A673 (cell line): ENCODE measurements around the gene LILRA2. TPM values are rescaled to one million over a fixed set of nuclear protein-coding genes. Genes with fewer than 3 reads are reported as not detected.
"Not testable (repeated sequence)": the region's sequence is repeated elsewhere in the genome, so short reads cannot be mapped to it uniquely, and the experiment has no call there.

Experiments used
- BruUV-seq: library from RNA; stranded (reverse); fragments of 400-500 nt; replicated peaks from 2 replicates; lab custom pipeline; 2021; lab: Mats Ljungman, UMichigan
- CTCF ChIA-PET: fragments of 300-600 bp; sonication (Branson Sonifier 250); formaldehyde crosslinking; loops from one replicate; lab custom pipeline; 2022; ENCODE audit warnings: antibody characterized with exemption; lab: Charles Lee
- POLR2A ChIA-PET: fragments of 300-600 bp; sonication (Branson Sonifier 250); formaldehyde crosslinking; loops from one replicate; lab custom pipeline; 2022; ENCODE audit warnings: antibody characterized with exemption; ENCODE audit not compliant: low non-redundant PET; lab: Charles Lee
- DNase-seq: peaks from one replicate; pipeline ENCODE4 v3.0.0-alpha.2; 2015; ENCODE audit warnings: low spot score
- H3K27ac ChIP-seq: fragments of 200-600 bp; sonication (generic); 2 replicates; pipeline ENCODE4 v1.5.1; 2016; ENCODE audit warnings: mixed run types, low read depth, mild to moderate bottlenecking, mixed read lengths, antibody characterized with exemption, low read length; ENCODE audit not compliant: poor library complexity, severe bottlenecking
- H3K27me3 ChIP-seq: fragments of 200-600 bp; sonication (generic); replicated peaks from 2 replicates; pipeline ENCODE4 v1.6.1; 2017; ENCODE audit warnings: mixed run types, low read depth, mild to moderate bottlenecking, mixed read lengths, antibody characterized with exemption, low read length; ENCODE audit not compliant: insufficient read depth, poor library complexity
- H3K36me3 ChIP-seq: fragments of 200-600 bp; sonication (generic); 2 replicates; pipeline ENCODE4 v1.6.1; 2016; ENCODE audit warnings: mixed run types, mild to moderate bottlenecking, mixed read lengths, antibody characterized with exemption, low read length; ENCODE audit not compliant: insufficient read depth, poor library complexity, severe bottlenecking
- H3K4me1 ChIP-seq: fragments of 200-600 bp; sonication (generic); 2 replicates; pipeline ENCODE4 v1.6.1; 2017; ENCODE audit warnings: mixed run types, mild to moderate bottlenecking, mixed read lengths, antibody characterized with exemption, low read length; ENCODE audit not compliant: insufficient read depth, poor library complexity, severe bottlenecking
- H3K4me3 ChIP-seq: fragments of 200-600 bp; sonication (generic); 2 replicates; pipeline ENCODE4 v1.5.1; 2016; ENCODE audit warnings: low read depth, mixed run types, mild to moderate bottlenecking, mixed read lengths, low read length; ENCODE audit not compliant: poor library complexity, severe bottlenecking
- H3K9me3 ChIP-seq: fragments of 200-600 bp; sonication (generic); 2 replicates; pipeline ENCODE4 v1.6.1; 2016; ENCODE audit warnings: mixed run types, low read depth, mild to moderate bottlenecking, mixed read lengths, antibody characterized with exemption, low read length; ENCODE audit not compliant: poor library complexity, severe bottlenecking
- EZH2 ChIP-seq: fragments of 200-600 bp; sonication (generic); IDR thresholded peaks from 2 replicates; pipeline ENCODE4 v1.6.1; 2017; ENCODE audit warnings: borderline replicate concordance, low read depth, mild to moderate bottlenecking, mixed read lengths, antibody characterized with exemption, low read length; ENCODE audit not compliant: poor library complexity, severe bottlenecking
- intact Hi-C: fragments of 100-400 bp; cut with micrococcal nuclease; formaldehyde crosslinking; loops from one replicate; pipeline ENCODE4 v1.10.0; 2022; ENCODE audit not compliant: unreplicated experiment
- total RNA-seq: library from RNA; stranded (reverse); gene quantifications from 2 replicates; pipeline ENCODE4 v1.2.3, GENCODE V29; 2021
- TF ChIP-seq, protein P1 (sequence below): fragments of 300-800, 200-600 bp; sonication (generic); conservative IDR thresholded peaks from 2 replicates; pipeline ENCODE4 v1.5.1; 2017; ENCODE audit warnings: low read depth, mild to moderate bottlenecking, antibody characterized with exemption, low read length, moderate library complexity, mixed read lengths

The LILRA2 gene
- total RNA-seq, 1 experiment from 2014 or later: not detected

- intact Hi-C loops: loop anchor here (5.0 kb wide), 1 partner anchor 279 kb away; no protein-coding TSS in a partner anchor
- Histone ChIP-seq H3K4me3 (no peak overlapping the region), H3K36me3 (no peaks in the 10 kb centered on the region), H3K27ac (no peak overlapping the region), H3K27me3 (peaks cover 10% of the 10 kb centered on the region), H3K4me1 (no peaks in the 10 kb centered on the region), H3K9me3 (no peaks in the 10 kb centered on the region)
- TF ChIP-seq EZH2: no peak
- TF ChIP-seq, protein P1, sequence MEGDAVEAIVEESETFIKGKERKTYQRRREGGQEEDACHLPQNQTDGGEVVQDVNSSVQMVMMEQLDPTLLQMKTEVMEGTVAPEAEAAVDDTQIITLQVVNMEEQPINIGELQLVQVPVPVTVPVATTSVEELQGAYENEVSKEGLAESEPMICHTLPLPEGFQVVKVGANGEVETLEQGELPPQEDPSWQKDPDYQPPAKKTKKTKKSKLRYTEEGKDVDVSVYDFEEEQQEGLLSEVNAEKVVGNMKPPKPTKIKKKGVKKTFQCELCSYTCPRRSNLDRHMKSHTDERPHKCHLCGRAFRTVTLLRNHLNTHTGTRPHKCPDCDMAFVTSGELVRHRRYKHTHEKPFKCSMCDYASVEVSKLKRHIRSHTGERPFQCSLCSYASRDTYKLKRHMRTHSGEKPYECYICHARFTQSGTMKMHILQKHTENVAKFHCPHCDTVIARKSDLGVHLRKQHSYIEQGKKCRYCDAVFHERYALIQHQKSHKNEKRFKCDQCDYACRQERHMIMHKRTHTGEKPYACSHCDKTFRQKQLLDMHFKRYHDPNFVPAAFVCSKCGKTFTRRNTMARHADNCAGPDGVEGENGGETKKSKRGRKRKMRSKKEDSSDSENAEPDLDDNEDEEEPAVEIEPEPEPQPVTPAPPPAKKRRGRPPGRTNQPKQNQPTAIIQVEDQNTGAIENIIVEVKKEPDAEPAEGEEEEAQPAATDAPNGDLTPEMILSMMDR: no peak
- ChIA-PET CTCF (no interaction called here), POLR2A (no interaction called here)
- no peak for DNase-seq
- BruUV-seq: no TSS peak
Observed at GRCh38 chr19:54576411-54576976, 2.9 kb downstream of the LILRA2 start.

GRCh38 chr19:54577334-54577733 is 3.7 kb downstream of the LILRA2 start:
- ChIA-PET CTCF (no interaction called here), POLR2A (no interaction called here)
- no peak for DNase-seq
- Histone ChIP-seq H3K9me3 (no peaks in the 10 kb centered on the region), H3K36me3 (no peaks in the 10 kb centered on the region), H3K27me3 (peaks cover 10% of the 10 kb centered on the region), H3K4me1 (no peaks in the 10 kb centered on the region), H3K4me3 (no peak overlapping the region), H3K27ac (no peak overlapping the region)
- BruUV-seq: no TSS peak
- intact Hi-C loops: loop anchor here (5.0 kb wide), 1 partner anchor 280 kb away; no protein-coding TSS in a partner anchor
- no peak for TF ChIP-seq EZH2
- TF ChIP-seq, protein P1: no peak

DNA sequence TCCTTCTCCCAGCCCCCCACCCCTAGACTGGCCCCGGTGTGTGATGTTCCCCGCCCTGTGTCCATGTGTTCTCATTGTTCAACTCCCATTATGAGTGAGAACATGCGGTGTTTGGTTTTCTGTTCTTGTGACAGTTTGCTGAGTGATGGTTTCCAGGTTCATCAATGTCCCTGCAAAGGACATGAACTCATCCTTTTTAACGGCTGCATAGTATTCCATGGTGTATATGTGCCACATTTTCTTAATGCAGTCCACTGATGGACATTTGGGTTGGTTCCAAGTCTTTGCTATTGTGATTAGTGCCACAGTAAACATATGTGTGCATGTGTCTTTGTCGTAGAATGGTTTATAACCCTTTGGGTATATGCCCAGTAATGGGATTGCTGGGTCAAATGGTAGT is 4.7 kb downstream of the LILRA2 start:
- H3K27ac ChIP-seq, H3K4me1 ChIP-seq, H3K9me3 ChIP-seq, BruUV-seq, H3K27me3 ChIP-seq, H3K4me3 ChIP-seq, H3K36me3 ChIP-seq, CTCF ChIA-PET, POLR2A ChIA-PET, DNase-seq: not testable (repeated sequence)
- intact Hi-C loops: loop anchor here (5.0 kb wide), 1 partner anchor 281 kb away; no protein-coding TSS in a partner anchor

DNA sequence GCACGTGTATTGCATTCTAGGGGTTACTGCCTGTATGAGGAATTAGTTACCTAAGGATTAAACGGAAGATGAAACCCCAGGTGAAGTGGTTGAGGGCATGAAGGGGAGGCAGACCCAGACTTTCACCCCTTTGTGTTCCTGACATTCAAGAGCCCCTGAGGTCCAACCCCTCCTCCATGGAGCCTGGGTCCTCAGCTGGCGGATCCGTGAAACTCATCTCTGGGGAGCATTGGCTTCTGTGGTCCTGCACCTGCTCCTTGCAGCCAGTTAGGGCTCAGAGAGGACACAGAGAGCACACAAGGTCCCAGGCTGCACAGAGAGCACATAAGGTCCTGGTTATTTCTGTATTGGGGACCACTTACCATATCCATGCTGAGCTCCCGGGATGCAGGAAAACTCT is 12.8 kb downstream of the LILRA2 start:
- H3K27me3 ChIP-seq: peaks cover 26% of the 10 kb centered on the region
- H3K4me3 ChIP-seq: no peak overlapping the region
- H3K4me1 ChIP-seq: no peaks in the 10 kb centered on the region
- ChIA-PET POLR2A (no interaction called here), CTCF (no interaction called here)
- no TSS peak for BruUV-seq
- no peak overlapping the region for H3K27ac ChIP-seq
- DNase-seq: no peak
- intact Hi-C loops: no loop called here
- TF ChIP-seq, protein P1: no peak
- TF ChIP-seq EZH2: no peak
- no peaks in the 10 kb centered on the region for H3K36me3 ChIP-seq
- no peaks in the 10 kb centered on the region for H3K9me3 ChIP-seq
